Hepatocyte (in vitro differentiated cells): ENCODE measurements around the gene FBXL7. TPM values are rescaled to one million over a fixed set of nuclear protein-coding genes. Genes with fewer than 3 reads are reported as not detected.

Experiments used
- DNase-seq: peaks from one replicate; pipeline ENCODE4 v3.0.0-alpha.2; 2016; ENCODE audit warnings: low spot score
- H2AFZ ChIP-seq: fragments of 200-600 bp; sonication (generic); 2 replicates; pipeline ENCODE4 v1.6.0; 2016; ENCODE audit warnings: antibody characterized with exemption, mild to moderate bottlenecking
- H3K27ac ChIP-seq: fragments of 200-600 bp; sonication (generic); 2 replicates; pipeline ENCODE4 v1.5.1; 2016; ENCODE audit warnings: mild to moderate bottlenecking
- H3K27me3 ChIP-seq: fragments of 200-600 bp; sonication (generic); 2 replicates; pipeline ENCODE4 v1.6.1; 2016
- H3K36me3 ChIP-seq: fragments of 200-600 bp; sonication (generic); replicated peaks from 2 replicates; pipeline ENCODE4 v1.5.1; 2016; ENCODE audit warnings: low read depth; ENCODE audit not compliant: insufficient read depth
- H3K4me1 ChIP-seq: fragments of 200-600 bp; sonication (generic); 2 replicates; pipeline ENCODE4 v1.5.1; 2016; ENCODE audit warnings: mild to moderate bottlenecking, moderate library complexity; ENCODE audit not compliant: insufficient read depth
- H3K4me2 ChIP-seq: fragments of 200-600 bp; sonication (generic); 2 replicates; pipeline ENCODE4 v1.6.0; 2016
- H3K4me3 ChIP-seq: fragments of 200-600 bp; sonication (generic); 2 replicates; pipeline ENCODE4 v1.5.1; 2016; ENCODE audit warnings: mild to moderate bottlenecking
- H3K79me2 ChIP-seq: fragments of 200-600 bp; sonication (generic); 2 replicates; pipeline ENCODE4 v1.6.0; 2017; ENCODE audit warnings: mild to moderate bottlenecking
- H3K9me2 ChIP-seq: fragments of 200-600 bp; sonication (generic); replicated peaks from 2 replicates; pipeline ENCODE4 v1.6.0; 2017; ENCODE audit warnings: mild to moderate bottlenecking; ENCODE audit not compliant: insufficient read depth
- H3K9me3 ChIP-seq: fragments of 200-600 bp; sonication (generic); 2 replicates; pipeline ENCODE4 v1.5.1; 2016; ENCODE audit warnings: low read depth, mild to moderate bottlenecking
- H4K20me1 ChIP-seq: fragments of 200-600 bp; sonication (generic); 2 replicates; pipeline ENCODE4 v1.6.0; 2016; ENCODE audit warnings: mild to moderate bottlenecking; ENCODE audit not compliant: insufficient read depth, poor library complexity, severe bottlenecking
- CTCF ChIP-seq: fragments of 200-600 bp; sonication (generic); IDR thresholded peaks from 2 replicates; pipeline ENCODE4 v1.5.1; 2016; ENCODE audit warnings: antibody characterized with exemption, mild to moderate bottlenecking; ENCODE audit not compliant: poor library complexity
- EZH2 ChIP-seq: fragments of 200-600 bp; sonication (generic); IDR thresholded peaks from 2 replicates; pipeline ENCODE4 v1.6.1; 2016; ENCODE audit warnings: antibody characterized with exemption, mild to moderate bottlenecking, borderline replicate concordance
- EZH2phosphoT487 ChIP-seq: fragments of 200-600 bp; sonication (generic); IDR thresholded peaks from one replicate; pipeline ENCODE4 v1.6.1; 2018; ENCODE audit warnings: antibody characterized with exemption, mild to moderate bottlenecking, low read depth, moderate library complexity; ENCODE audit not compliant: unreplicated experiment, severe bottlenecking
- WGBS: methylation state at CpG from one replicate; pipeline ENCODE4 v1.1.6; 2016; ENCODE audit warnings: low lambda C conversion rate; ENCODE audit errors: missing lambda C conversion rate; 5-methylcytosine and 5-hydroxymethylcytosine counted together
- polyA plus RNA-seq: library from polyadenylated mRNA; unstranded; fragments of >200 nt; fragmentation: Nextera tagmentation; extraction: Ambion mirVana; gene quantifications from 2 replicates; pipeline ENCODE4 v1.2.1, GENCODE V29; 2016
- total RNA-seq: library from RNA; depleted of rRNA; stranded (reverse); fragments of >200 nt; gene quantifications from 2 replicates; pipeline ENCODE4 v1.2.3, GENCODE V29; 2014

The FBXL7 gene
- total RNA-seq (10.3 and 12.1 TPM in 2 replicates), polyA plus RNA-seq (8.4 and 10.6 TPM in 2 replicates)

DNA sequence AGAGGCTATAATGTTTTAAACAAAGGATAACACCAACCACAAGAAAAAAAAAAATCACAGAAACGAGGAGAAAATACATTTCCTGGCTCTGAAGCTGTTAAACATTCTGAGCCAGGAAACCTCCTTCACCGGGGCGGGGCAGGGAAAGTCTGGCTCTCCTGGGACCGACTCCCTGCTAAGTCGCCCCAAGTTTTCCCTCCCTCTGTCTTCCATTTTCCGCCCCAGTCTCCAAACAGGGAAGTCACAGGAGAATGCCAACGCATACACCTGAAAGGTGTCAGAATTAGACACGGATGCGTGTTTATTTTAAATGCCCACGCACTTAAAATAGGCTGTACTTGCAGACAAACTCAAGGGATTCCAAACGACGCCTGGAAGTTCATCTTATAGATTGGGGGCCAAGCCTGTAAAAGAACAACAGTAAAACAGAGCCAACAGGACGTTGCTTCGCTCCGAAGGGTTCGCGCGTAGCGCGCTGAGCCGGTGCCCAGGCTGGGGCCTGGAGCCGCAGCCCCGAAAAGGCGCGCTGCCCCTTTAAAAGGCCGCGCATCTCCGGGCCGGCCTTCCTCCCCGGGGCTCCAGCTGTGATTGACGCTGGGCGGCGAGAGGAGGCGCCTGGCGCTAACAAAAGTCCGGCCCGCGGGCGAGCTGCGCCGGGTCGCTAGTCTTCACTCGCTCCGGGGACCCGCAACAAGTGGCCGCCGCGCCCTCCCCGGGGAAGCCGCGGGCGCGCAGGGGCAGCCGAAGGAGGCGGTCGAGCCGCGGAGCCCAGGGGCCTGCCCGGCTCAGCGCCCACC is at the start of gene FBXL7:
Gene FBXL7 (plus strand): TSS at position 653 of the 797 bp plus-strand sequence.
- peaks cover 10% of the 10 kb centered on the region for H3K4me1 ChIP-seq
- 1% methylated on average over 48 of the region's 60 CpGs for WGBS
- no peaks in the 10 kb centered on the region for H3K9me2 ChIP-seq
- H3K36me3 ChIP-seq: no peaks in the 10 kb centered on the region
- H3K79me2 ChIP-seq: peaks cover 23% of the 10 kb centered on the region
- H4K20me1 ChIP-seq: peaks cover 10% of the 10 kb centered on the region
- H3K4me3 ChIP-seq: peak within 1 kb of the TSS; percentile 88
- H3K27ac ChIP-seq: peak within 1 kb of the TSS; percentile 91
- peak within 1 kb of the TSS; percentile 98 for H3K4me2 ChIP-seq
- DNase-seq: peak; percentile 87
- peaks cover 46% of the 10 kb centered on the region for H3K27me3 ChIP-seq
- peak within 1 kb of the TSS; percentile 100 for H2AFZ ChIP-seq
- H3K9me3 ChIP-seq: no peaks in the 10 kb centered on the region
- peak; percentile 26 for TF ChIP-seq EZH2
- TF ChIP-seq EZH2phosphoT487: no peak
- peak; percentile 19 for TF ChIP-seq CTCF

DNA sequence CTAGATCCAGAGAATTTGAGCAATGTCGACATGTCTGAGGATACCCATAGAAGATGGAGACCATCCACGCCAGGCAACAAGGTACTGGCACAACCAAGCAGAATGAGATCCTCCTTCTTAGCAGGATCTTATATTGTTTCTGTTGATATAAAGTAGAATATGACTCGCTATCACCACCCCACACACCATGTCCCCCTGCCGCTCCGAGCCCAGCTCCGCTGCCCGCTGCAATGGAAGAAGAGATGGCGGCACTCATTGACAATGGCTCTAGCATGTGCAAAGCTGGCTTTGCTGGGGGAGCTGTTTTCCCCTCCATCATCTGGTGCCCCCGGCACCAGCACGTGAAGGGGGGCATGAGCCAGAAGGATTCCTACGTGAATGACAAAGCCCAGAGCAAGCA is 49.5 kb upstream of the FBXL7 start:
- no peak for TF ChIP-seq CTCF
- no peak for TF ChIP-seq EZH2phosphoT487
- no peak for TF ChIP-seq EZH2
- Histone ChIP-seq H3K4me1 (no peaks in the 10 kb centered on the region), H3K4me3 (no peak overlapping the region), H3K9me3 (no peaks in the 10 kb centered on the region), H3K27ac (no peak overlapping the region), H3K9me2 (no peaks in the 10 kb centered on the region), H4K20me1 (no peaks in the 10 kb centered on the region), H2AFZ (no peak overlapping the region), H3K4me2 (no peak overlapping the region), H3K36me3 (no peaks in the 10 kb centered on the region), H3K79me2 (no peaks in the 10 kb centered on the region), H3K27me3 (no peaks in the 10 kb centered on the region)
- WGBS: 95% methylated on average over 11 of the region's 11 CpGs
- DNase-seq: no peak

DNA sequence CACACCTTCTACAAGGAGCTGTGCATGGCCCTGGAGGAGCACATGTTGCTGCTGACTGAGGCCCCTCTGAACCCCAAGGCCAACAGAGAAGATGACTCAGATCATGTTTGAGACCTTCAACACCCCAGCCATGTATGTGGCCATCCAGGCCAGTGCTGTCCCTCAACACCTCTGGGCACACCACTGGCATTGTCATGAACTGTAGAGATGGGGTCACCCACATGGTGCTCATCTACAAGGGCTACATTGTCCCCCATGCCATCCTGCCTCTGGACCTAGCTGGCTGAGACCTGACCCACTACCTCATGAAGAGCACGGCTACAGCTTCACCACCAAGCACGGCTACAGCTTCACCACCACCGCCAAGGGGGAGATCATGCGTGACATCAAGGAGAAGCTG is 49.0 kb upstream of the FBXL7 start:
- Histone ChIP-seq H3K27ac (no peak overlapping the region), H3K4me1 (no peaks in the 10 kb centered on the region), H2AFZ (no peak overlapping the region), H3K4me3 (no peak overlapping the region), H3K4me2 (no peak overlapping the region), H3K36me3 (no peaks in the 10 kb centered on the region), H3K79me2 (no peaks in the 10 kb centered on the region), H4K20me1 (no peaks in the 10 kb centered on the region), H3K27me3 (no peaks in the 10 kb centered on the region), H3K9me3 (no peaks in the 10 kb centered on the region), H3K9me2 (no peaks in the 10 kb centered on the region)
- WGBS: 98% methylated on average over 4 of the region's 4 CpGs
- DNase-seq: no peak
- no peak for TF ChIP-seq EZH2phosphoT487
- TF ChIP-seq CTCF: no peak
- TF ChIP-seq EZH2: no peak
